ENCODE results near the gene KRTAP10-1. TPM values are rescaled to one million over a fixed set of nuclear protein-coding genes. Genes with fewer than 3 reads are reported as not detected.

Gene KRTAP10-1
- total RNA-seq, 6 donors from 2014 or later = not detected

DNA sequence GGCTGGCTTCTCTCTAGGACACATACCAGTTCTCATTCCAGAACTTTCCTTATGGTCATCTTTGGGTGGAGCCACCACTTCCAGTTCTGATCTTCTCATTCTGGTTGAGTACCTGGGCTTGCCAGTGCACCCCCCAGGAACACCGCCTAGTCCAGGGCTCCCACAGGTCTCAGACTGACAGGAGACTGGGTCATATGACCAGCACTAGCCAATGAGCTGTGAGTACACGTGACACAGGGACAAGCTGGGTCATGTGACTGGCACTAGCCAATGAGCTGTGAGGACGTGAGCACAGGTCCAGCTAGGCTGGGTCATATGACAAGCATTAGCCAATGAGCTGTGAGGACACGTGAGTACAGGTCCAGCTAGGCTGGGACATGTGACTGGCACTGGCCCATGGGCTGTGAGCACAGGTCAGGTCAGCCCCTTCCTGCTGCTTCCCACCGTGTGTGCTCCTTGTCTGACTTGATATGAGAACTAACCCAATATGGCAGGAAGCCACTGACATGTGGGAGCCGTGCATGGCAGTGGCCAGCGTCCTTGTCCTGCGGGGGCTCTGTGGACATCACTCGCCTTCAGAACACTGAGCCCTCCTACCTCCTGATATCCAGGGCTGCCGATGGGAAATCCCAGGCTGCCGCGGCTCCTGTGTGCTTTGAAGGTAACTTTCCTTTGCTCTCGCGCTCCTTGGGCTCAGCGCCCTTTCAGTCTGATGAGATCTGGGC lies 22.7 kb downstream of the KRTAP10-1 start:
- H3K4me3 ChIP-seq = no peak overlapping the region

DNA sequence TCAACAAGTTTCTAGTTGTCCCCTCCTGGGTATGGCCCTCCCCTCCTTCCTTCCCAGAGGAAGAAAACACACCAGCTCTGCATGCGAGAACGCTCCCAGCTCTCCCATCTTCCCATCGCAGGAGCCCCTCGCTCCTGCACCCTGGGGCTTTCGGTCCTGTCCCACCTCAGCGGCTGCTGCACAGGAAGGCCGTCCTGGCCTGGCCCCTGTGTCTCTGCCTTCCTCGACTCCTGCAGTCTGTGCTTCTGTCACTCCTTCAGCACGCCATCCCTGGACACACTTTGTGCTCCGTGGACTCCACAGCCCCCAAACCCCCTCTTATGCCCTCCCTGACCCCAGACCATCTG lies 23.2 kb downstream of the KRTAP10-1 start:
- no peak for DNase-seq
- H3K4me1 ChIP-seq = no peaks in the 10 kb centered on the region
- 92 to 93% methylated on average over 10 of the region's 10 CpGs for WGBS, 2 donors
- H3K36me3 ChIP-seq = no peaks in the 10 kb centered on the region
- TF ChIP-seq POLR2A (IDR thresholded peaks at IDR 0.05) (no peak), EP300 (IDR thresholded peaks at IDR 0.05) (no peak), POLR2AphosphoS5 (IDR thresholded peaks at IDR 0.05) (no peak)
- TF ChIP-seq, protein P1, sequence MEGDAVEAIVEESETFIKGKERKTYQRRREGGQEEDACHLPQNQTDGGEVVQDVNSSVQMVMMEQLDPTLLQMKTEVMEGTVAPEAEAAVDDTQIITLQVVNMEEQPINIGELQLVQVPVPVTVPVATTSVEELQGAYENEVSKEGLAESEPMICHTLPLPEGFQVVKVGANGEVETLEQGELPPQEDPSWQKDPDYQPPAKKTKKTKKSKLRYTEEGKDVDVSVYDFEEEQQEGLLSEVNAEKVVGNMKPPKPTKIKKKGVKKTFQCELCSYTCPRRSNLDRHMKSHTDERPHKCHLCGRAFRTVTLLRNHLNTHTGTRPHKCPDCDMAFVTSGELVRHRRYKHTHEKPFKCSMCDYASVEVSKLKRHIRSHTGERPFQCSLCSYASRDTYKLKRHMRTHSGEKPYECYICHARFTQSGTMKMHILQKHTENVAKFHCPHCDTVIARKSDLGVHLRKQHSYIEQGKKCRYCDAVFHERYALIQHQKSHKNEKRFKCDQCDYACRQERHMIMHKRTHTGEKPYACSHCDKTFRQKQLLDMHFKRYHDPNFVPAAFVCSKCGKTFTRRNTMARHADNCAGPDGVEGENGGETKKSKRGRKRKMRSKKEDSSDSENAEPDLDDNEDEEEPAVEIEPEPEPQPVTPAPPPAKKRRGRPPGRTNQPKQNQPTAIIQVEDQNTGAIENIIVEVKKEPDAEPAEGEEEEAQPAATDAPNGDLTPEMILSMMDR (IDR thresholded peaks at IDR 0.05) = no peak
- no peak for ATAC-seq (ENCODE audit: low FRiP score in 2 of 2)
- no peak overlapping the region for H3K4me3 ChIP-seq
- H3K27ac ChIP-seq = no peak overlapping the region
- H3K27me3 ChIP-seq = peaks cover 0 to 7% (median 0%) of the 10 kb centered on the region in 4 donors
- H3K9me3 ChIP-seq = no peaks in the 10 kb centered on the region

More for the DNA sequence above, 22.7 kb downstream of the KRTAP10-1 start:
- no peaks in the 10 kb centered on the region for H3K4me1 ChIP-seq
- DNase-seq (no peak), ATAC-seq (ENCODE audit: low FRiP score in 2 of 2) (no peak)
- H3K36me3 ChIP-seq = no peaks in the 10 kb centered on the region
- TF ChIP-seq POLR2AphosphoS5 (IDR thresholded peaks at IDR 0.05) = no peak
- TF ChIP-seq, protein P1 (IDR thresholded peaks at IDR 0.05) = no peak
- no peaks in the 10 kb centered on the region for H3K9me3 ChIP-seq
- peaks cover 0 to 7% (median 0%) of the 10 kb centered on the region in 4 donors for H3K27me3 ChIP-seq
- 78 to 96% methylated on average over 9 to 15 of the region's 15 CpGs for WGBS, 2 donors
- H3K27ac ChIP-seq = no peak overlapping the region

DNA sequence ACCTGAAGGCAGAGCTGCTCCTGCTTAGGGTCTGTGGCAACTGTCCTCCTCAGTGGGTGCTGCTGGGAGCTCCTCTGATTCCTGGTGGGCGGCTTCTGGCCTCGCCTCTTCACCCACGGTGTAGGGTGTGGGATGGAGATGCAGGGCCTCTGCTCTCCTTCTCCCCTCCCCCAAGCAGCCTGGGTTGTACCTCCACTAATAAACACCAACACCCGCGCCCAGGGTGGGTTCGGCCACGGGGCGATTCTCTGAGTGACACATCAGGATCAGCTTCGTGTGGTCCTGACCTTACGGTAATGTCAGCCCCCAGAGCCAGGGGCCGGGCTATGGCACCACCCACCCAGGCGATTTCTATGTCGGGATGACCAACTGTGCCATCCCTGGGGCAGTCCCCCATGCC lies 23.7 kb downstream of the KRTAP10-1 start:
- WGBS, 2 donors = 90 to 97% methylated on average over 12 to 13 of the region's 13 CpGs
- Histone ChIP-seq H3K9me3 (no peaks in the 10 kb centered on the region), H3K36me3 (no peaks in the 10 kb centered on the region), H3K27me3 (peaks cover 0 to 7% (median 0%) of the 10 kb centered on the region in 4 donors), H3K27ac (no peak overlapping the region), H3K4me3 (no peak overlapping the region), H3K4me1 (no peaks in the 10 kb centered on the region)
- DNase-seq (no peak), ATAC-seq (ENCODE audit: low FRiP score in 2 of 2) (no peak)
- TF ChIP-seq EP300 (IDR thresholded peaks at IDR 0.05) (no peak), POLR2A (IDR thresholded peaks at IDR 0.05) (no peak), POLR2AphosphoS5 (IDR thresholded peaks at IDR 0.05) (no peak)
- TF ChIP-seq, protein P1 (IDR thresholded peaks at IDR 0.05) = no peak

DNA sequence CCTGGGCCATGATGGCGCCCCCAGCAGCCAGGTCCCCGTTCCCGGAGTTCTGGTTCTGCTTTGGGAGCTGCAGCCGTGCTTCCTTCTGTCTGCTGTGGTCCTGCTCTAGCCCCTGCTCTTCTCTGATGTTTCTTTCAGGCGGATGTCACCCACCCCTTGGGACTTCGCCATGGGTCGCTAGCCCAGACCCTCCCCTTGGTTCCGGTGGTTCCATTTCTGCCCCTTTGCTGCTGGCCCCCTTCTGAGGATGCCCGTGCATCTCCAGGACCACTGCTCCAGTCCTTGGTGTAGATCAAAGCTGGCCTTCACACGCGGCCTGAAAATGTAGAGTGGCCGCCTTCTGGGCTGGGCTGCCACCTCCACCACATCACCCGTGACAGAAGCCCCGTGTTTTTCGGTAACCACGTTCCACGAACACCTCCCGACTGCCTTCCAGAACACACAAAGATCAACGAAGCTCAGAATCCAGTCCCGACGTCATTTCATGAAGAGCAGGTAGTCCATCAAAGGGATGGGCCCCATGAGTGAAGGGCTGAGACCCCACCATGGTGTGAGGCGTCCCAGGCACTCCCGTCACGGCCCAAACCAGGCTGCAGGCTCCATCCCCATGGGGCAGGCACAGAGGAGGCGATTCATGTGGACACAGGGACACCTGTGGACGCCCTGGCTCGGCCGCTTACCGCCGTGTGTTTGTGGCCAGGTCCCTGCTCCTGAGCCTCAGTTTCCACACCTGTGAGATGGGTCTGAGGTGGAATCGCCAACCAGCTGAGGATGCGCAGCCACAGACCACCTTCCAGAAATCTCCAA lies 24.4 kb downstream of the KRTAP10-1 start:
- TF ChIP-seq, protein P1 (IDR thresholded peaks at IDR 0.05) = no peak
- no peak for ATAC-seq (ENCODE audit: low FRiP score in 2 of 2)
- WGBS, 2 donors = 86 to 88% methylated on average over 24 to 32 of the region's 32 CpGs

More for the DNA sequence above, 24.4 kb downstream of the KRTAP10-1 start:
- no peak overlapping the region for H3K27ac ChIP-seq
- H3K4me3 ChIP-seq = no peak overlapping the region
- no peaks in the 10 kb centered on the region for H3K36me3 ChIP-seq
- H3K27me3 ChIP-seq = peaks cover 0 to 7% (median 0%) of the 10 kb centered on the region in 4 donors
- H3K9me3 ChIP-seq = no peaks in the 10 kb centered on the region
- DNase-seq = no peak
- peaks cover 0 to 3% (median 3%) of the 10 kb centered on the region in 4 donors for H3K4me1 ChIP-seq
